ENCODE data around the gene RHOT1. TPM values are rescaled to one million over a fixed set of nuclear protein-coding genes. Genes with fewer than 3 reads are reported as not detected.

RHOT1 gene
- total RNA-seq, 1 experiment from 2014 or later: 39.2 TPM

- no peak for DNase-seq (ENCODE audit: low read depth, low spot score)
- Histone ChIP-seq H3K36me3 (ENCODE audit: control insufficient read depth, insufficient read depth, low read length) (no peaks in the 10 kb centered on the region), H3K9me3 (ENCODE audit: control insufficient read depth, insufficient read depth, low read depth, low read length) (no peaks in the 10 kb centered on the region), H3K27ac (ENCODE audit: low read length) (no peak overlapping the region), H3K4me1 (ENCODE audit: control insufficient read depth, insufficient read depth, low read length) (peaks cover 23% of the 10 kb centered on the region), H3K4me3 (ENCODE audit: low read depth in 2 of 2, low read length in 2 of 2) (no peak overlapping the region), H3K27me3 (ENCODE audit: control insufficient read depth, insufficient read depth, low read length) (no peaks in the 10 kb centered on the region)
- CTCF ChIA-PET: interaction anchor here (0.7 kb wide), 1 partner anchor 206 kb away, joined by 11 read pairs; no protein-coding TSS in a partner anchor
- intact Hi-C loops (cut with micrococcal nuclease; ENCODE audit: unreplicated experiment) (no loop called here), in situ Hi-C loops (cut with HindIII; ENCODE audit: low pct_unique_long_range_greater_than_20kb, low sequenced_read_pairs) (no loop called here)
- POLR2A ChIA-PET: no interaction called here
- BruUV-seq (replicated peaks): no TSS peak
- ATAC-seq: no peak
- TF ChIP-seq TCF7L2 (IDR thresholded peaks at IDR 0.05; ENCODE audit: low read depth, low read length) (no peak), REST (IDR thresholded peaks at IDR 0.05; ENCODE audit: insufficient read depth in 1 of 2, low read depth in 2 of 2, low read length in 1 of 2) (no peak), SIN3A (IDR thresholded peaks at IDR 0.05; ENCODE audit: borderline replicate concordance, insufficient read depth, low read depth, low read length) (no peak), CTCF (IDR thresholded peaks at IDR 0.05) (no peak)
Observed at GRCh38 chr17:32102646-32103186, 39.6 kb upstream of the RHOT1 start.

GRCh38 chr17:32103476-32104113, 38.7 kb upstream of the RHOT1 start:
- H3K9me3 ChIP-seq (ENCODE audit: control insufficient read depth, insufficient read depth, low read depth, low read length): no peaks in the 10 kb centered on the region
- H3K4me1 ChIP-seq (ENCODE audit: control insufficient read depth, insufficient read depth, low read length): peaks cover 23% of the 10 kb centered on the region
- ChIA-PET POLR2A (no interaction called here), CTCF (no interaction called here)
- no TSS peak for BruUV-seq (replicated peaks)
- in situ Hi-C loops (cut with HindIII; ENCODE audit: low pct_unique_long_range_greater_than_20kb, low sequenced_read_pairs) (no loop called here), intact Hi-C loops (cut with micrococcal nuclease; ENCODE audit: unreplicated experiment) (no loop called here)
- no peak overlapping the region for H3K27ac ChIP-seq (ENCODE audit: low read length)
- no peaks in the 10 kb centered on the region for H3K36me3 ChIP-seq (ENCODE audit: control insufficient read depth, insufficient read depth, low read length)
- TF ChIP-seq CTCF (IDR thresholded peaks at IDR 0.05) (no peak), POLR2AphosphoS5 (IDR thresholded peaks at IDR 0.05; ENCODE audit: low read depth, low read length) (no peak), SIN3A (IDR thresholded peaks at IDR 0.05; ENCODE audit: borderline replicate concordance, insufficient read depth, low read depth, low read length) (no peak), TCF7L2 (IDR thresholded peaks at IDR 0.05; ENCODE audit: low read depth, low read length) (no peak), REST (IDR thresholded peaks at IDR 0.05; ENCODE audit: insufficient read depth in 1 of 2, low read depth in 2 of 2, low read length in 1 of 2) (no peak)
- no peak for ATAC-seq
- no peak for DNase-seq (ENCODE audit: low read depth, low spot score)
- H3K27me3 ChIP-seq (ENCODE audit: control insufficient read depth, insufficient read depth, low read length): no peaks in the 10 kb centered on the region
- no peak overlapping the region for H3K4me3 ChIP-seq (ENCODE audit: low read depth in 2 of 2, low read length in 2 of 2)

Measured in Panc1 (cell line).